Breast epithelium (tissue), 4 donors: ENCODE results near the gene MEIS3. TPM values are rescaled to one million over a fixed set of nuclear protein-coding genes. Genes with fewer than 3 reads are reported as not detected.

Experiments
- DNase-seq, 2 donors: peaks; one replicate each; pipeline ENCODE4 v3.0.0-alpha.2; 2019; ENCODE audit warnings: low spot score in 2 of 2
- H3K27ac ChIP-seq, 2 donors: fragments of 200-600 bp; sonication (generic) in 1 of 2; one replicate each; pipeline ENCODE4 v1.5.1; 2016 to 2019; ENCODE audit warnings: mild to moderate bottlenecking in 1 of 2
- H3K27me3 ChIP-seq, 2 donors: fragments of 200-600 bp; sonication (generic) in 1 of 2; one replicate each; pipeline versions ENCODE4 v1.5.1 to v1.6.0; 2017 to 2019; ENCODE audit warnings: control low read depth in 1 of 2, mild to moderate bottlenecking in 1 of 2
- H3K36me3 ChIP-seq: fragments of 200-600 bp; one replicate; pipeline ENCODE4 v1.5.1; 2019
- H3K4me1 ChIP-seq, 2 donors: fragments of 200-600 bp; sonication (generic); one replicate each; pipeline ENCODE4 v1.5.1; 2016 to 2019; ENCODE audit warnings: control low read depth in 1 of 2
- H3K4me3 ChIP-seq, 3 donors: fragments of 200-600 bp; sonication (generic); 1 replicate in 2 of 3; 2 replicates in 1 of 3; pipeline ENCODE4 v1.5.1; 2016 to 2019; ENCODE audit warnings: mild to moderate bottlenecking in 3 of 3, moderate library complexity in 2 of 3
- H3K9me3 ChIP-seq, 2 donors: fragments of 200-600 bp; sonication (generic) in 1 of 2; one replicate each; pipeline ENCODE4 v1.5.1; 2016 to 2019; ENCODE audit warnings: control low read depth in 1 of 2
- POLR2A ChIP-seq: fragments of 450-650 bp; IDR thresholded peaks from one replicate; pipeline ENCODE4 v1.6.1; 2016; ENCODE audit warnings: antibody characterized with exemption, mild to moderate bottlenecking, moderate library complexity
- POLR2AphosphoS5 ChIP-seq, 3 donors: sonication (generic); formaldehyde crosslinking; IDR thresholded peaks; one replicate each; pipeline ENCODE4 v1.6.1; 2017; ENCODE audit warnings: antibody characterized with exemption in 3 of 3
- intact Hi-C: fragments of 100-400 bp; cut with DNase I; formaldehyde crosslinking; loops from one replicate; pipeline ENCODE4 v1.15.1; 2023; ENCODE audit warnings: low total_unique reads
- total RNA-seq, 3 donors: library from RNA; depleted of rRNA; stranded (reverse); fragments of >200 nt; gene quantifications; one replicate each; pipeline ENCODE4 v1.1.0, GENCODE V29; 2016
- TF ChIP-seq, protein P1 (sequence below), 3 donors: fragments of 450-650 bp; IDR thresholded peaks; one replicate each; pipeline ENCODE4 v1.5.1; 2016 to 2017; ENCODE audit warnings: antibody characterized with exemption in 3 of 3, mild to moderate bottlenecking in 3 of 3, moderate library complexity in 3 of 3

MEIS3 gene
- total RNA-seq, 3 donors from 2014 or later = 13.1 to 41.6 (median 17.1) TPM

DNA sequence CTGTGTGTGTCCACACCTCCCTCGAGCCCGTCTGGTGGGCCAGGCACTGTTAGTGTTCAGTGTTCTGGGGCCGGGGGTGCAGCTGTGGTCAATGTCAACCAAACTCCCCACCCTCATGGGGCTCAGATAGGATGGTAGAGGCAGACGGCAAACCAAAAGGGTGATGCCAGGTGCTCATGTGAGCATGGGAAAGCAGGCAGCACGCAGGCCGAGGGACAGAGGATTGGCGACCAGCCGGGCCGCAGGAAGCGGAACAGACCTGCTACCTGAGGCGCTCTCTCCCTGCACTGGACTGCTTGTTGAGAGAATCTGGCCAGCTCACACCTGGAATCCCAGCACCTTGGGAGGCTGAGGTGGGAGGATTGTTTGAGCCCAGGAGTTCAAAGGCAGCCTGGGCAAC lies 41.1 kb downstream of the MEIS3 start:
- intact Hi-C loops = no loop called here
- Histone ChIP-seq H3K27ac (peak overlapping the region in 1 of 2 donors; percentile 80), H3K27me3 (no peaks in the 10 kb centered on the region), H3K4me3 (no peak overlapping the region), H3K9me3 (no peaks in the 10 kb centered on the region), H3K36me3 (peaks cover 18% of the 10 kb centered on the region), H3K4me1 (no peaks in the 10 kb centered on the region)
- no peak for TF ChIP-seq POLR2A
- TF ChIP-seq, protein P1, sequence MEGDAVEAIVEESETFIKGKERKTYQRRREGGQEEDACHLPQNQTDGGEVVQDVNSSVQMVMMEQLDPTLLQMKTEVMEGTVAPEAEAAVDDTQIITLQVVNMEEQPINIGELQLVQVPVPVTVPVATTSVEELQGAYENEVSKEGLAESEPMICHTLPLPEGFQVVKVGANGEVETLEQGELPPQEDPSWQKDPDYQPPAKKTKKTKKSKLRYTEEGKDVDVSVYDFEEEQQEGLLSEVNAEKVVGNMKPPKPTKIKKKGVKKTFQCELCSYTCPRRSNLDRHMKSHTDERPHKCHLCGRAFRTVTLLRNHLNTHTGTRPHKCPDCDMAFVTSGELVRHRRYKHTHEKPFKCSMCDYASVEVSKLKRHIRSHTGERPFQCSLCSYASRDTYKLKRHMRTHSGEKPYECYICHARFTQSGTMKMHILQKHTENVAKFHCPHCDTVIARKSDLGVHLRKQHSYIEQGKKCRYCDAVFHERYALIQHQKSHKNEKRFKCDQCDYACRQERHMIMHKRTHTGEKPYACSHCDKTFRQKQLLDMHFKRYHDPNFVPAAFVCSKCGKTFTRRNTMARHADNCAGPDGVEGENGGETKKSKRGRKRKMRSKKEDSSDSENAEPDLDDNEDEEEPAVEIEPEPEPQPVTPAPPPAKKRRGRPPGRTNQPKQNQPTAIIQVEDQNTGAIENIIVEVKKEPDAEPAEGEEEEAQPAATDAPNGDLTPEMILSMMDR (IDR thresholded peaks at IDR 0.05) = no peak
- no peak for TF ChIP-seq POLR2AphosphoS5 (IDR thresholded peaks at IDR 0.05)
- DNase-seq = no peak

DNA sequence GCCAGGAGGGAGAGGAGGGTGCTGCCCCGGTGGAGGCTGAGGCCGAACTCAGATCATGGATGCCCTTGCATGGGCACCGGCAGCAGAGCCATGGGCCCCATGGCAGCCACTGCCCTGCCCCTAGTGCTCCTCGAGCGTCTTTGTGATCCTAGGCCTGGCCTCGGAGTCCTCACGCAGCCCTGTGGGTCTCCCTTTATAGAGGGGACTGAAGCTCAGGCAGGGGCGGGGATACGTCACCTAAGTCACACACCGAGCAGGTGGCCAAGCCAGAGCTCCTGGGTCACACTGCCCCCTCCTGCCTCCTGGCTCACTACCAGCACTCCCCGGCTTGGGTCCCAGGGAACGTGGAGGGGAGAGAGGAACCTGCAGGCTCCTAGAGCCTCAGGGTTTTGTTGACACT lies 41.5 kb downstream of the MEIS3 start:
- H3K27ac ChIP-seq = peak overlapping the region in 1 of 2 donors; percentile 80
- no peaks in the 10 kb centered on the region for H3K9me3 ChIP-seq
- peaks cover 20% of the 10 kb centered on the region for H3K36me3 ChIP-seq
- H3K4me3 ChIP-seq = no peak overlapping the region
- H3K27me3 ChIP-seq = no peaks in the 10 kb centered on the region
- TF ChIP-seq, protein P1 (IDR thresholded peaks at IDR 0.05) = no peak
- TF ChIP-seq POLR2A = no peak
- intact Hi-C loops = no loop called here
- no peaks in the 10 kb centered on the region for H3K4me1 ChIP-seq
- no peak for DNase-seq

- peak overlapping the region in 1 of 2 donors; percentile 80 for H3K27ac ChIP-seq
- no peaks in the 10 kb centered on the region for H3K4me1 ChIP-seq
- no peak overlapping the region for H3K4me3 ChIP-seq
- no peaks in the 10 kb centered on the region for H3K9me3 ChIP-seq
- H3K36me3 ChIP-seq = peaks cover 25% of the 10 kb centered on the region
- DNase-seq = no peak
- H3K27me3 ChIP-seq = no peaks in the 10 kb centered on the region
- no peak for TF ChIP-seq POLR2A
- TF ChIP-seq POLR2AphosphoS5 (IDR thresholded peaks at IDR 0.05) = no peak
- TF ChIP-seq, protein P1 (IDR thresholded peaks at IDR 0.05) = no peak
- intact Hi-C loops = no loop called here
These were observed 42.1 kb downstream of the MEIS3 start for GRCh38 chr19:47377208-47377701.

DNA sequence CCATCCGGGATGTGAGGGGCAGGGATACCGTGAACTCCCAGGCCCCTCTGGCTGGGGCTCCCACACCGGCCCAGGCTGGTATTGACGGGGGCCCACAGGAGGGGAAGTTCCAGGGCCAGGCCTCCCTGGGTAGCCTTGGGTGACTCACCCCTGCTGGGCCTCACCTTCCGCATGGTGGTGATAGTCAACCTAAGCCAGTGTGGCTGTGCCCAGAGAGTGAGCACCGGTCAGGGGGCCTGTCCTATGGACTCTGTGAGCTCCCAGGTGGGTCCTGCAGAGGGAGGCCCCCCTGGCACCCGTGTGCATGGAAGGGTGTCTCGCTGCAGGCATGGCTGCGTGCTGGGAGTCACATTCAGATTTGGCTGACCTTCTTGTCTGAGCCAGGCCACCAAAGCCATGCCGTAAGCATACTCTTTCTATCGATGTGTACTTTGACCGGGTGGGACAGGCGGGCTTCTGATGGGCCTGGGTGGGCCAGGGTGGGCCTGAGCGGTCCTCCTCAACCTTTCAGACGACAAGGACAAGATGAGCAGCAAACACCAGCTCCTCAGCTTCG lies 42.7 kb downstream of the MEIS3 start:
- Histone ChIP-seq H3K27ac (peak overlapping the region in 1 of 2 donors; percentile 80), H3K27me3 (no peaks in the 10 kb centered on the region)
- intact Hi-C loops = no loop called here

More for the DNA sequence above, 42.7 kb downstream of the MEIS3 start:
- peaks cover 26% of the 10 kb centered on the region for H3K36me3 ChIP-seq
- TF ChIP-seq POLR2AphosphoS5 (IDR thresholded peaks at IDR 0.05) (no peak), POLR2A (no peak)
- TF ChIP-seq, protein P1 (IDR thresholded peaks at IDR 0.05) = no peak
- H3K9me3 ChIP-seq = no peaks in the 10 kb centered on the region
- no peak overlapping the region for H3K4me3 ChIP-seq
- H3K4me1 ChIP-seq = no peaks in the 10 kb centered on the region
- DNase-seq = no peak
